Nephron progenitor cell (in vitro differentiated cells): Measurements from ENCODE around the gene BIK.

Experiments
- DNase-seq: peaks from one replicate; pipeline ENCODE4 v3.0.0; 2021
- H3K27ac Mint-ChIP-seq: 2 replicates; pipeline ENCODE4 v1.8.0; 2021; ENCODE audit warnings: mild to moderate bottlenecking, moderate library complexity, mixed read lengths
- H3K27me3 Mint-ChIP-seq: 2 replicates; pipeline ENCODE4 v1.8.0; 2021; ENCODE audit warnings: mild to moderate bottlenecking, low read depth, mixed read lengths; ENCODE audit not compliant: poor library complexity
- H3K36me3 Mint-ChIP-seq: 2 replicates; pipeline ENCODE4 v1.8.0; 2021; ENCODE audit warnings: low read depth, mixed read lengths
- H3K4me1 Mint-ChIP-seq: 2 replicates; pipeline ENCODE4 v1.8.0; 2021; ENCODE audit warnings: mixed read lengths
- H3K4me3 Mint-ChIP-seq: 2 replicates; pipeline ENCODE4 v1.8.0; 2021; ENCODE audit warnings: mild to moderate bottlenecking, moderate library complexity, mixed read lengths
- H3K9me3 Mint-ChIP-seq: 2 replicates; pipeline ENCODE4 v1.8.0; 2021; ENCODE audit warnings: mild to moderate bottlenecking, moderate library complexity, mixed read lengths
- TF ChIP-seq, protein P1 (sequence below): fragments of 200-600 bp; sonication (generic); IDR thresholded peaks from 2 replicates; pipeline ENCODE4 v1.5.0; 2021; ENCODE audit warnings: antibody characterized with exemption

BIK gene

DNA sequence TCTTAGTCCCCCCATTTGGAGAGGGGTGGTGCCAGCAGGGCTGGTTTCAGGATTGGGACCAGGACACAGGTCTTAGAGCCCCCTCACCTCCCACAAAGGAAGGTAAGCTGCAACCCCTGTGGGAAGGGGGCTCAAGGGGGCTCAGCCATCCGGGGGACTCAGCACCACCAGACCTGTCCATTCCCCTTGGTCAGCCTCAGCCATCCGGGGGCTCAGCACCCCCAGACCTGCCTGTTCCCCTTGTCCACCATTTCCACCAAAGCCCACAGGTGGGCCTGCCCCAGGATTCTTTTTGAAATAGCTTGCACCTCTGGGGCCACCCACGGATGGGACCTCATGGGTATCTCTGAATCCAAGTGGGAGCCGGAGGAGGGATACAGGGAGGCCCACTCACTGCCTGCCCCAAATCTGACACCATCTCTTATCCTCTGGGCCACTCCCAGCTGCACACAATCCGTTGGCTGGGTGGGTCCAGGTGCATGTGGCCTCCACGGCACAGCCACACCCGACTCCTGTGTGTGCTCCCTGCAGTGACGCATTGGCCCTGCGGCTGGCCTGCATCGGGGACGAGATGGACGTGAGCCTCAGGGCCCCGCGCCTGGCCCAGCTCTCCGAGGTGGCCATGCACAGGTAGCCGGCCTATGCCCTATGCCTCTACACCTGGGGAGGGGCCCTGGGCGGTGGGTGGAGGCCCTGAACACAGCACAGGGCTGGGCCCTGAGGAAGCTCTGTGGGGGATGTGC, 16.8 kb downstream of the BIK start:
- peaks cover 11% of the 10 kb centered on the region for H3K27me3 Mint-ChIP-seq
- no peaks in the 10 kb centered on the region for H3K36me3 Mint-ChIP-seq
- H3K4me3 Mint-ChIP-seq: no peak overlapping the region
- DNase-seq: no peak
- H3K9me3 Mint-ChIP-seq: no peaks in the 10 kb centered on the region
- peaks cover 12% of the 10 kb centered on the region for H3K4me1 Mint-ChIP-seq
- TF ChIP-seq, protein P1, sequence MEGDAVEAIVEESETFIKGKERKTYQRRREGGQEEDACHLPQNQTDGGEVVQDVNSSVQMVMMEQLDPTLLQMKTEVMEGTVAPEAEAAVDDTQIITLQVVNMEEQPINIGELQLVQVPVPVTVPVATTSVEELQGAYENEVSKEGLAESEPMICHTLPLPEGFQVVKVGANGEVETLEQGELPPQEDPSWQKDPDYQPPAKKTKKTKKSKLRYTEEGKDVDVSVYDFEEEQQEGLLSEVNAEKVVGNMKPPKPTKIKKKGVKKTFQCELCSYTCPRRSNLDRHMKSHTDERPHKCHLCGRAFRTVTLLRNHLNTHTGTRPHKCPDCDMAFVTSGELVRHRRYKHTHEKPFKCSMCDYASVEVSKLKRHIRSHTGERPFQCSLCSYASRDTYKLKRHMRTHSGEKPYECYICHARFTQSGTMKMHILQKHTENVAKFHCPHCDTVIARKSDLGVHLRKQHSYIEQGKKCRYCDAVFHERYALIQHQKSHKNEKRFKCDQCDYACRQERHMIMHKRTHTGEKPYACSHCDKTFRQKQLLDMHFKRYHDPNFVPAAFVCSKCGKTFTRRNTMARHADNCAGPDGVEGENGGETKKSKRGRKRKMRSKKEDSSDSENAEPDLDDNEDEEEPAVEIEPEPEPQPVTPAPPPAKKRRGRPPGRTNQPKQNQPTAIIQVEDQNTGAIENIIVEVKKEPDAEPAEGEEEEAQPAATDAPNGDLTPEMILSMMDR: no peak
- H3K27ac Mint-ChIP-seq: no peak overlapping the region

DNA sequence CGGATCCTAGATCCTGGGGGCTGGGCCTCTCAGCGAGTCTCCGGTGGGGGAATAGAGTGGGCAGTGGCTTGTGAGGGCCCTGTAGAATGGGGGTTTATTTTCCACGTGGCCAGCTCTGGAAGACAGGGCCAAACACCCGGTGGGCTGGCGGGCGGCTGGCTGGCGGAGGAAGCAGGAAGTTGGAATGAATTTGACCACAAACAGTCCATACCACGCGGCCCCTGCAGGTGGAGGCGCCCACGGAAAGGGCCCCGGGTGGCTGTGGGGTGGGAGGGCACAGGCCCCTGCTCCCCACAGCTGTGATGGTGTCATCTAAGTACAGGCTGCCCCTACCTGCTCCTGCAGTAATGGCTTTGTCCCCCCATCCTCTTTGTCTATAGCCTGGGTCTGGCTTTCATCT, 17.6 kb downstream of the BIK start:
- Mint-ChIP-seq H3K27ac (peak overlapping the region; percentile 52), H3K4me1 (peaks cover 12% of the 10 kb centered on the region), H3K9me3 (no peaks in the 10 kb centered on the region), H3K36me3 (peaks cover 1% of the 10 kb centered on the region), H3K27me3 (peaks cover 8% of the 10 kb centered on the region), H3K4me3 (no peak overlapping the region)
- DNase-seq: no peak
- TF ChIP-seq, protein P1: no peak

DNA sequence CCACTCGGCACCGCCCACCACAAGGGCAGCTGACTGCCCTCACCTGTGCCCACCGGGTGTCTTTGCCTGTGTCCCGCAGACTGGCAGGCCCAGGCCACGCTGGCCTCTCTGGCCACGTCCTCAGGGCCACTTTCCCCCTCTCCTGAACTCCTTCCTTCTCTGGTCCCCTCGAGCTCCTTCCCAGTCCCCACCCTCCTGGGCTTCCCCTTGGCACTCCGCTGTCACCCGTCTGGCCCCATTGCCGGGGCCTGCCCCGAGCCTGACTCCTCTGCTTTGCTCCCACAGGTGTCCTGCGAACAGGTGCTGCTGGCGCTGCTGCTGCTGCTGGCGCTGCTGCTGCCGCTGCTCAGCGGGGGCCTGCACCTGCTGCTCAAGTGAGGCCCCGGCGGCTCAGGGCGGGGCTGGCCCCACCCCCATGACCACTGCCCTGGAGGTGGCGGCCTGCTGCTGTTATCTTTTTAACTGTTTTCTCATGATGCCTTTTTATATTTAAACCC, 18.4 kb downstream of the BIK start:
- TF ChIP-seq, protein P1: no peak
- Mint-ChIP-seq H3K27me3 (peaks cover 5% of the 10 kb centered on the region), H3K9me3 (no peaks in the 10 kb centered on the region), H3K36me3 (peaks cover 10% of the 10 kb centered on the region), H3K27ac (no peak overlapping the region), H3K4me3 (no peak overlapping the region), H3K4me1 (peaks cover 12% of the 10 kb centered on the region)
- DNase-seq: no peak

DNA sequence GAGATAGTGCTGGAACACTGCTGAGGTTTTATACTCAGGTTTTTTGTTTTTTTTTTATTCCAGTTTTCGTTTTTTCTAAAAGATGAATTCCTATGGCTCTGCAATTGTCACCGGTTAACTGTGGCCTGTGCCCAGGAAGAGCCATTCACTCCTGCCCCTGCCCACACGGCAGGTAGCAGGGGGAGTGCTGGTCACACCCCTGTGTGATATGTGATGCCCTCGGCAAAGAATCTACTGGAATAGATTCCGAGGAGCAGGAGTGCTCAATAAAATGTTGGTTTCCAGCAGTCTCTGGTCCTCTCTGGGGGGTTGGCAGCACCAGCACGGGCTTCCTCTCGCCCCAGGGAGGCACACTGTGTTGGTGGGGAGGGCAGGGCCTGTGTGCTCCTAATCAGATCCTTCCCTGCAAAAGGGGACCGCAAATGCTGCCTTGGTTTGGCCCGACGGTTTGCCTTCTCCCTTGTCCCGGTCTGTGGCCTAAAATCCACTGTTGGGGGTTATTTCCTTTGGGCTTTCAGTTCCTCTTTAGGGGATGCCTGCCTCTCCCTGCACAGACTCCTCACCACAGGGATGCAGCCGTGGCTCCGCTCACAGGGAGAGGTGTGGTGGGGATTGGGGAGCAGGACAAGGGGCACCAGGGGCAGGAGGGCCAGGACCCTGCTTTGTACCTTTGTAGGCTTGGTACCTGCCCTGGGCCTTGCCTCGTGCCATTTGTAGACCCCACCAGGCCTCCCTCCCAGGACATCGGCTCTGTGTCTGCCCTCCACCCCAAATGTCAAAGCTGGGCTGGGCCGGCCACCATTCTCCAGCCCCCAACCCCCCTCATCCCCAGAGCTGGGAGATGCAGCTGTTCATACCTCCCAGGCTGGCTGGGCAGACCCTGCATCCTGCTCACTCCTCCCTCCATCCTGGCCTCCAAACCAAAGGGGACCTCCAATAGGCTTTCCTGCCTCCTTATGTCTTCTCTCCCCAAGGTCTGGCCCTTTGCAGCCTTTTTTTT, 19.2 kb downstream of the BIK start:
- Mint-ChIP-seq H3K36me3 (peaks cover 18% of the 10 kb centered on the region), H3K27me3 (peaks cover 5% of the 10 kb centered on the region), H3K27ac (no peak overlapping the region), H3K4me1 (peaks cover 12% of the 10 kb centered on the region), H3K9me3 (no peaks in the 10 kb centered on the region), H3K4me3 (no peak overlapping the region)
- TF ChIP-seq, protein P1: no peak
- no peak for DNase-seq

DNA sequence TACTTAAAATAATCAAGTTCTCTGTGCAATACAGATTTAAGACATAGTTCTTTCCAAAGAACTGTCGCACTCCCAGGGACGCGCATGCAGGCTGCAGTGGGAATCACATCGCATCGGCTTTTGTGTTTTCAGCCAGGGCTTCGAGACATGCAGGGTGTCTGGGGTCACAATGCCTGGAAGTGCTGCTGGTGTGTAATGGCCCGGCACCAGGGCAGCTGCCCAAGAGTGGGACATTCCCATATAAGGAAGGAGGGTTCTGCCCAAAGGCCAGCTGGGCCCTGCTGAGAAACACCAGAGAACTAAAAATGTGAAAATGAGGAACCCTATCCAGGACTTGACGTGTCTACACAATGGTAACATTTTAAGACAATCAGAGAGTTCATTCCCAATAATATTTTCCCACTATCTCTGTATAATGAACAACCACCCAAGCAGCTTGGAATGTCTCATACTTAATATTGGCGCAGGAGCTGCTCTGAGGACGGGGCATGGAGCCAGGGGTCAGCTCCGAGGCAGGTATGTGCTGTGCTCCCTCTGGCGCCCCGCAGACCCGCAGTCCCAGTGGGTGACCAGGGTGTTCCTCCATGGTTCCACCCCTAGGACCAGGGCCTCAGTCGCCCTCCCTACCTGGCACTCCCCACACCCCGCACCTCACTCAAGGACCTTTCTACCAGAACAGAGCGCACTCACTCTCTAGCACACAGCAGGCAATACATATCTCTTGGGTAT, 21.4 kb downstream of the BIK start:
- H3K4me1 Mint-ChIP-seq: peaks cover under 1% of the 10 kb centered on the region
- TF ChIP-seq, protein P1: no peak
- no peak for DNase-seq
- no peak overlapping the region for H3K4me3 Mint-ChIP-seq
- no peaks in the 10 kb centered on the region for H3K9me3 Mint-ChIP-seq
- H3K27me3 Mint-ChIP-seq: peaks cover 5% of the 10 kb centered on the region
- no peak overlapping the region for H3K27ac Mint-ChIP-seq
- peaks cover 35% of the 10 kb centered on the region for H3K36me3 Mint-ChIP-seq
